Suprapubic skin (tissue), 4 donors: Measurements from ENCODE around the gene FOXN3.

Experiments
- CTCF ChIP-seq, 2 donors: fragments of 200-600 bp in 1 of 2; fragments of 450-650 bp in 1 of 2; sonication (generic) in 1 of 2; IDR thresholded peaks; one replicate each; pipeline ENCODE4 v1.5.1; 2016 to 2019; ENCODE audit warnings: antibody characterized with exemption in 2 of 2, mild to moderate bottlenecking in 1 of 2, moderate library complexity in 1 of 2
- EP300 ChIP-seq: sonication (generic); formaldehyde crosslinking; IDR thresholded peaks from one replicate; pipeline ENCODE4 v1.6.1; 2017; ENCODE audit warnings: antibody characterized with exemption
- POLR2A ChIP-seq, 2 donors: fragments of 450-650 bp; IDR thresholded peaks; one replicate each; pipeline ENCODE4 v1.6.1; 2017; ENCODE audit warnings: antibody characterized with exemption in 2 of 2, mild to moderate bottlenecking in 2 of 2, moderate library complexity in 2 of 2
- POLR2AphosphoS5 ChIP-seq, 3 donors: sonication (generic); formaldehyde crosslinking; IDR thresholded peaks; one replicate each; pipeline ENCODE4 v1.6.1; 2017; ENCODE audit warnings: antibody characterized with exemption in 3 of 3

GRCh38 chr14:89165189-89166181, 251.5 kb downstream of the FOXN3 start:
- TF ChIP-seq CTCF (IDR thresholded peaks at IDR 0.05): no peak
- TF ChIP-seq POLR2A (IDR thresholded peaks at IDR 0.05): no peak
- no peak for TF ChIP-seq POLR2AphosphoS5 (IDR thresholded peaks at IDR 0.05)
- no peak for TF ChIP-seq EP300
